ENCODE data around the gene SLITRK3.

Gene SLITRK3

DNA sequence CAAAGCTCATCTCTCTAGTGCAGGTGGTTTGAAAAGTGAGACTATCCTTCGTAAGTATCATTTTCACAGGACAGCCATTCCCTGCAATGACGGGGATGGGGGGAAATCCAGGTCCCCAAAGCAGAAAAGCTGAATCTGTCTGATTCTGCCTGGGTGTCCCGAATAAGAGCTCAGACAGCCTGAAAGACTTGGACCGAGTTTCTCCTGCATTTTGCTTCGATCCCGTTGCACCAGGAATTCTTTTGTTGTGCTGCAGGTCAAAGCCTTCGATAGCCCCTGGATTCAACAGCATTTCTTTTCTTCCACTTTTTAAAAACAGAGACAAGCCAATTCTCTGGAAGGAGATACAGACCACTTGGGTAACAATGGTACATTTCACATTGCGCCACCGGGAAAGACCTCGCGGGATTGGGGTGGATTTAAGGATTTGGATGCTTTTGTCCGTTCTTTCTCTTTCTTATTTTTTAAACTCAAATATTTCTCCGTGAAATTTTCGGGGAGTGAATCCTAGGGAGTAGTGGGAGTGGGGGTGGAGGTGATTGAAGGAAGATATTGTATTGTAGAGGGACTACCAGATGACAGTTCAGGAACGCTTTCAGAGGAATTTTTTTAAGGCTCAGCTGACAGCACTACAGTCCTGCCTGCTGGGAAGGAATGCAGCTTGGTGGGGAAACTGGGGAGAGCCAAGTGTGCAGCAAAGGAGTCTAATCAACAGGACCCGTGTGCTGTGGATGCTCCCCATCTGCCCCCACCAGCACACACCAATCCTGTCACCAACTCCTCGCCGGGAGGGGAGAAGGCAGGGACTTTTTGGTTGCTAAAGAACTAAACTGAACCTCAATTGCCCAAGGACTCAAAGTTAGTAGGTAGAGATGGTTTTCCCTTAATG is 2.6 kb downstream of the SLITRK3 start:
- no peak for DNase-seq (ENCODE audit: low spot score)
- in situ Hi-C loops (cut with MboI; ENCODE audit: low sequenced_read_pairs, unreplicated experiment): no loop called here
- TF ChIP-seq, protein P1, sequence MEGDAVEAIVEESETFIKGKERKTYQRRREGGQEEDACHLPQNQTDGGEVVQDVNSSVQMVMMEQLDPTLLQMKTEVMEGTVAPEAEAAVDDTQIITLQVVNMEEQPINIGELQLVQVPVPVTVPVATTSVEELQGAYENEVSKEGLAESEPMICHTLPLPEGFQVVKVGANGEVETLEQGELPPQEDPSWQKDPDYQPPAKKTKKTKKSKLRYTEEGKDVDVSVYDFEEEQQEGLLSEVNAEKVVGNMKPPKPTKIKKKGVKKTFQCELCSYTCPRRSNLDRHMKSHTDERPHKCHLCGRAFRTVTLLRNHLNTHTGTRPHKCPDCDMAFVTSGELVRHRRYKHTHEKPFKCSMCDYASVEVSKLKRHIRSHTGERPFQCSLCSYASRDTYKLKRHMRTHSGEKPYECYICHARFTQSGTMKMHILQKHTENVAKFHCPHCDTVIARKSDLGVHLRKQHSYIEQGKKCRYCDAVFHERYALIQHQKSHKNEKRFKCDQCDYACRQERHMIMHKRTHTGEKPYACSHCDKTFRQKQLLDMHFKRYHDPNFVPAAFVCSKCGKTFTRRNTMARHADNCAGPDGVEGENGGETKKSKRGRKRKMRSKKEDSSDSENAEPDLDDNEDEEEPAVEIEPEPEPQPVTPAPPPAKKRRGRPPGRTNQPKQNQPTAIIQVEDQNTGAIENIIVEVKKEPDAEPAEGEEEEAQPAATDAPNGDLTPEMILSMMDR (IDR thresholded peaks at IDR 0.05; ENCODE audit: borderline replicate concordance, control extremely low read depth, extremely low read depth, insufficient read depth, missing control alignments): no peak

DNA sequence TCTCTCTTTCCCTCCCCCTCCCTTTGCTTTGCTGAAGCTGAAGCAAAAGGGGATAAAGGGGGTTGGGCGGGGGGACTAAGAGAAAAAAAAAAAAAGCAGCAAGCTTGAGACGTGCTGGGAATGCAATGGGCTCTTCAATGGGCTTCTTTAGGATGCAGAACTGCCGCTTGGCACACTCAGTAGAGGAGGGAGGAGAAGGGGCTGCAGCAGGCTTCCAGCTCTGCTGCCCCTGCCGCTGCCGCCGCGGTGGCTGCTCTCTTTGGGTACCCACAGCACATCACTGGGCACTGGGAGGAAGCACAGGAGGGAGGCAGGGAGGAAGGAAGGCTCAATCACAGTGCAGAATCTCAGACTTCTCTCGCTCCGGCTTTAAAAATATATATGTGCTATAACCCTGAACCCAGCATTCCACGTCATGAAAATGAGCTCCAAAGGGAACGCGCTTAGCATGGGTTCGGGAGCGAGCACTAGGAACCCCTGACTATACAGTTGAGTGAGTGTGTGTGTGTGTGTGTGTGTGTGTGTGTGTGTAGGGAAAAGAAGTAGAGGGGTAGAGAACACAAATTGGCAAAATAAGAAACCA is 3.5 kb downstream of the SLITRK3 start:
- TF ChIP-seq, protein P1 (IDR thresholded peaks at IDR 0.05; ENCODE audit: borderline replicate concordance, control extremely low read depth, extremely low read depth, insufficient read depth, missing control alignments): no peak
- DNase-seq (ENCODE audit: low spot score): no peak
- in situ Hi-C loops (cut with MboI; ENCODE audit: low sequenced_read_pairs, unreplicated experiment): no loop called here

DNA sequence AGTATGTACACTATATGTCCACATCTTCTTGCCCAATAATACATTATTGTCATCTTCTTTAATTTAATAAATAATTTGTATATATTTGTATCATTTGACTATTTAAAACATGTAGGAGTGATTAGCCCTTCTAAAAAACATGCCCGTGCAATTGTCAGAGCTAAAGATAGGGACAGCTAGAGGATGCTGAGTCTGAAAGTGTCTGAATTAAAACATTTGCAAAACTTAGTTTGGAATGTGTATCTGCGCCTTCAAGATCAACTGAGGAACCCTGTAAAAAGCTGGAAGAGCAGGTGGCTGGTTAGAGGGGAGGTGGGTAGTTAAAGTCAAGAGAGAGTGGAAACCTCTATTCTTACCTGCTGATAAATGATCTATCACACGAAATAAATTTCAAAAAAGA is 4.7 kb downstream of the SLITRK3 start:
- in situ Hi-C loops (cut with MboI; ENCODE audit: low sequenced_read_pairs, unreplicated experiment): no loop called here
- TF ChIP-seq, protein P1 (IDR thresholded peaks at IDR 0.05; ENCODE audit: borderline replicate concordance, control extremely low read depth, extremely low read depth, insufficient read depth, missing control alignments): no peak
- no peak for DNase-seq (ENCODE audit: low spot score)

DNA sequence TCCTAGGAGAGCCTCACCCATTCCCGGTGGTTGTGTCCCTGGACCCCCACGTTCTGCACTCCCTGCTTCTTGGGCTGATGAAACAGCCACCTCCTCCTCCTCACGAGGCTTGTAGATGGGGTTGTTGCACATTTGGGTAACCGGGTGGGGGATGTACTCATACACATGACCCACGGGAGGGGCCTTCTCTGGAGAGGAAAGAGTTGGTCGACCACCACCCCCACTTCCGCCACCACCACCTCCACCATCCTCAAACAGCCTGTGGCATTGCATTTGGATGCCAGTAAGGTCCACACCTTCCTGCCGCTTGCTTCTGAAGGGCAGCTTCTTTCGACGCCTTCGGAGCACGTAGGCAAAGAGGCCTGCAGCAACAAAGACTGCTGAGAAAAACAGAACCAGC is 7.7 kb downstream of the SLITRK3 start:
- in situ Hi-C loops (cut with MboI; ENCODE audit: low sequenced_read_pairs, unreplicated experiment): no loop called here
- DNase-seq (ENCODE audit: low spot score): no peak
- TF ChIP-seq, protein P1 (IDR thresholded peaks at IDR 0.05; ENCODE audit: borderline replicate concordance, control extremely low read depth, extremely low read depth, insufficient read depth, missing control alignments): no peak

DNA sequence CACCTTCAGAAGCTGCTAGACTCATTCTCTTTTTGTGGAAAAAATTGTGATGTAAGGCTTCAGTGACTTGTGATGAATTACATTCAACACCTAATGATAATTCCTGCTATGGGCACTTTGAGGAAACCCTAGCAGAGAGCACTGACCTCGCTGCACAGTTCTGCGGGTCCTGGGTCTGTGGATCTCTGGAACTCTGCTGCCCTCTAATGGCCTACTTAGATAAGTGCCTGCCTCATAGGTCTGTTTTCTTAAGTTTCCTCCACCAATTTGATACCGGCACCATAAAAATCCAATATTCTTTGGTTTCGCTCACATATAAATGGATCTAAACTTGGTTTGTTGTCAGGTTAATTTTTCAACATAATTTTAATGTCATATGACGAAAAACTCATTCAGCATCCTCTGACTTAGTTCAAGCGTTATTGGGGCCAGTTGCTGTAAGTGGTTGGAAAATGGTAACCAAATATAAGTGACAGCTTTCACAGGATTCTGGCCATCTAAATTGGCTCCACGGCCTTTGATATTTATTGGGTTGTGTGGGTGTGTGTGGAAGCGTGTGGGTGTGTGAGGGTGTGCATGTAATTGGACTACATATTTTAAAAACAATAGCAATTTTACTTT is 10.4 kb downstream of the SLITRK3 start:
- TF ChIP-seq, protein P1 (IDR thresholded peaks at IDR 0.05; ENCODE audit: borderline replicate concordance, control extremely low read depth, extremely low read depth, insufficient read depth, missing control alignments): peak; percentile 80
- in situ Hi-C loops (cut with MboI; ENCODE audit: low sequenced_read_pairs, unreplicated experiment): no loop called here
- DNase-seq (ENCODE audit: low spot score): peak; percentile 62

DNA sequence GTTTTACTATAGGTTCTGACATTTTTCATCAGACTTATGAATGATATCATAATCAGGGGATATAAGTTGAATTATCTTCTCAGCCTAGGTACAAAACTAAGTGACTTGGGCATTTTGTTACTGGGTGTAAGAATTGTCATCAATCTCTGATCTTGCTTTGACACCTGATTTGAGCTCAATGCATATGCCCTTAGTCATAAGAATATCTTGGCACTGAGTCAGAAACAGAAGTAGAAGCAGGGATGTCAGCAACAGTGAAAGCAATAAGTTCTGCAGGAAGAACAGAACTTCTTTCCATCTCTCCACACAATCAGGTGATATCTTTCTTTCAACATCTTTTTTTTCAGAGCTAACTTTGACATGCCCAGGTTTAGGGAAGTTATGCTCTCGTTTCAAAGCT is 14.6 kb downstream of the SLITRK3 start:
- TF ChIP-seq, protein P1 (IDR thresholded peaks at IDR 0.05; ENCODE audit: borderline replicate concordance, control extremely low read depth, extremely low read depth, insufficient read depth, missing control alignments): no peak
- in situ Hi-C loops (cut with MboI; ENCODE audit: low sequenced_read_pairs, unreplicated experiment): no loop called here
- DNase-seq (ENCODE audit: low spot score): no peak

Data from GM13976 (cell line).